BJ (cell line): ENCODE data around the gene CAPN1. TPM values are rescaled to one million over a fixed set of nuclear protein-coding genes. Genes with fewer than 3 reads are reported as not detected.

Experiments
- CTCF ChIA-PET: fragments of 350-600 bp; formaldehyde crosslinking; extraction: SDS; loops from one replicate; lab custom pipeline; 2021; ENCODE audit warnings: antibody characterized with exemption, inconsistent platforms; lab: Yijun Ruan, JAX
- POLR2A ChIA-PET: fragments of 300-600 bp; sonication (Branson Sonifier 250); formaldehyde crosslinking; extraction: SDS; loops from one replicate; lab custom pipeline; 2021; ENCODE audit warnings: antibody characterized with exemption; lab: Charles Lee
- DNase-seq: peaks from one replicate; pipeline ENCODE4 v3.0.0-alpha.2; 2011; ENCODE audit warnings: low read depth
- H3K27me3 ChIP-seq: 2 replicates; pipeline ENCODE4 v1.6.0; 2011; ENCODE audit warnings: low read length; ENCODE audit not compliant: control insufficient read depth, insufficient read depth
- H3K36me3 ChIP-seq: 2 replicates; pipeline ENCODE4 v1.5.1; 2011; ENCODE audit warnings: low read length; ENCODE audit not compliant: control insufficient read depth, insufficient read depth
- H3K4me3 ChIP-seq: 2 replicates; pipeline ENCODE4 v1.5.1; 2011; ENCODE audit warnings: low read depth, mild to moderate bottlenecking, control low read depth, low read length
- CTCF ChIP-seq: IDR thresholded peaks from 2 replicates; pipeline ENCODE4 v1.5.1; 2011; ENCODE audit warnings: low read depth, mild to moderate bottlenecking, control low read depth, inconsistent platforms, low read length, moderate library complexity; ENCODE audit not compliant: insufficient read depth
- polyA plus RNA-seq: library from polyadenylated mRNA; depleted of rRNA; stranded (reverse); fragments of >200 nt; gene quantifications from 2 replicates; pipeline ENCODE4 v1.2.3, GENCODE V29; 2011

The CAPN1 gene
- polyA plus RNA-seq, 1 experiment: 181 TPM

GRCh38 chr11:65208785-65209710 lies 27.3 kb downstream of the CAPN1 start:
- TF ChIP-seq CTCF: no peak
- Histone ChIP-seq H3K4me3 (no peak overlapping the region), H3K27me3 (no peaks in the 10 kb centered on the region), H3K36me3 (peaks cover 55% of the 10 kb centered on the region)
- POLR2A ChIA-PET: no interaction called here
- no peak for DNase-seq
- CTCF ChIA-PET: interaction anchor here (0.9 kb wide), 1 partner anchor 17 kb away, joined by 3 read pairs; no protein-coding TSS in a partner anchor

- H3K27me3 ChIP-seq: no peaks in the 10 kb centered on the region
- peaks cover 48% of the 10 kb centered on the region for H3K36me3 ChIP-seq
- ChIA-PET POLR2A (no interaction called here), CTCF (no interaction called here)
- no peak for DNase-seq
- H3K4me3 ChIP-seq: no peak overlapping the region
- TF ChIP-seq CTCF: no peak
Measured at GRCh38 chr11:65209711-65210360, 28.1 kb downstream of the CAPN1 start.

GRCh38 chr11:65210361-65210731 lies 28.6 kb downstream of the CAPN1 start:
- CTCF ChIA-PET: no interaction called here
- Histone ChIP-seq H3K36me3 (peaks cover 43% of the 10 kb centered on the region), H3K27me3 (no peaks in the 10 kb centered on the region), H3K4me3 (no peak overlapping the region)
- POLR2A ChIA-PET: no interaction called here
- no peak for DNase-seq
- TF ChIP-seq CTCF: no peak

GRCh38 chr11:65210748-65211147 lies 29.0 kb downstream of the CAPN1 start:
- Histone ChIP-seq H3K36me3 (peaks cover 39% of the 10 kb centered on the region), H3K27me3 (no peaks in the 10 kb centered on the region), H3K4me3 (no peak overlapping the region)
- ChIA-PET POLR2A (no interaction called here), CTCF (no interaction called here)
- no peak for DNase-seq
- TF ChIP-seq CTCF: no peak
